ENCODE measurements around the gene PDE4D.

Gene PDE4D

GRCh38 chr5:59544573-59544972, 349.0 kb downstream of the PDE4D start:
- no peak for DNase-seq (ENCODE audit: low read depth)

DNA sequence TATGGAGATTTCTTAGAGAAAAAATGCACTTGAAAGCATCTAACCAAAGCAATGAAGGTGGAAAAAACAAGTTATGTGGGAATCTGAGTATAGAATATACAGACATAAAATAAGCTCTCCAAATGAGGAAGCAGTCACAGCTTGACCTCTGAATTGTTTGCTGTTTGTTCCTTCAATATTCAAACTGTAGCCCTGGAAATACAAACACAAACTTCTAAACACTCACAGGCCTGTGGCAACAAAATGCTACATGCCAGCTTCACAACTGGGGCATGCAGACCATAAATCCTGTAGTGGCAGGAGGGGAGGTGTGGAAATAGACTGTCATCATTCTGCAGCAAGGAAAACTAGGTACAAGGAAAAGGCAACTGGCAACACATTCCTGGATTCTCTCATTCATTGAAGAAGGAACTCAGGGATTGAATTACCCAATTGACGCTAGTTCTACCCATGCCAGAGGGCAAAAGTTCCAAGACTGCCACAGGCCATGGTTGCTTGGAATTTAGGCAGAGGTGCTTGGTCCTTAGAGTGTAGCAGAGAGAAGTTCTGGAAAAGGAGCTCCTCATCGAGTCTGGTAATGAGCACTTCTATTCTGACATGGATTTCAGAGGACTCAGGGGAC, 349.6 kb downstream of the PDE4D start:
- DNase-seq (ENCODE audit: low read depth), result no peak

- no peak for DNase-seq (ENCODE audit: low read depth)
Observed at GRCh38 chr5:59542851-59543820, 350.4 kb downstream of the PDE4D start.

DNA sequence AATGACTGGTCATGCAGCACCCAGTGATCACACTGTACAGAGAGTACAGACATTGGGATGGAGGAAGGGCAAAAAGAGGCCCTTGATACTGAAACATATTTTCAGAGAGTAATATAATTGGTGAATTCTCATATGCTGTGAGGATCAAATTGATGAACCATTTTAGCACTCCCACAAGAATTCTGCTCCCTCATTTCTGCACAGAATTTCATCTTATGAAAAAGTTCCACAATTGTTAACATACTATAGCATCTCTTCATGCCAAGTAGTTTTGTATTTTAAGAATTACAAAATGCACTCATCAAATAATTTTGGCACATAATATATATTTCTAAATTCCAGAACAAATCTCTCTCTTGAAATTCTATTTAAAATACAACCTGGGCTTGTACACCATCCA, 351.2 kb downstream of the PDE4D start:
- no peak for DNase-seq (ENCODE audit: low read depth)

DNA sequence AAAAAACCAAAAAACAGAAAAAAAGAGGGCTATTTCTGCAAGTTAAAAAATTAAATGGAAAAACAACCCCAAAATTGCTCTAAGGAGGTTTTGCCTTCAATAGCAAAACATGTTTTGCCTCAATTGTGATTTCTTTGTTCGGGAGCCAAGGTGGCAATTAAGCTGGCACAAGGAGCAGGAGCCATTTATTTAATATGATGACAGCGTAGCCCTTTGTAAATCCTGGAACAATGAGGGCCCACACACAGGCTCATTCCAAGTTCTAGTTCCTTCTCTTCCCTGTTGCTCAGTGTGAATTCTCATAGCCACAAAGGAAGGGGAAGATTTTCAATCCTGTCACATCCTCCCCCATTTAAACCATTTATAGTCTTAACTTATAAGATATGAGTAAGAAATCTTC, 353.2 kb downstream of the PDE4D start:
- no peak for DNase-seq (ENCODE audit: low read depth)

GRCh38 chr5:59538750-59539121, 354.8 kb downstream of the PDE4D start:
- DNase-seq (ENCODE audit: low read depth), result no peak

- DNase-seq (ENCODE audit: low read depth), result no peak
Observed at GRCh38 chr5:59537961-59538749, 355.4 kb downstream of the PDE4D start.

- no peak for DNase-seq (ENCODE audit: low read depth)
Observed at GRCh38 chr5:59536875-59537274, 356.7 kb downstream of the PDE4D start.

- DNase-seq (ENCODE audit: low read depth), result no peak
Observed at GRCh38 chr5:59535561-59535960, 358.0 kb downstream of the PDE4D start.

DNA sequence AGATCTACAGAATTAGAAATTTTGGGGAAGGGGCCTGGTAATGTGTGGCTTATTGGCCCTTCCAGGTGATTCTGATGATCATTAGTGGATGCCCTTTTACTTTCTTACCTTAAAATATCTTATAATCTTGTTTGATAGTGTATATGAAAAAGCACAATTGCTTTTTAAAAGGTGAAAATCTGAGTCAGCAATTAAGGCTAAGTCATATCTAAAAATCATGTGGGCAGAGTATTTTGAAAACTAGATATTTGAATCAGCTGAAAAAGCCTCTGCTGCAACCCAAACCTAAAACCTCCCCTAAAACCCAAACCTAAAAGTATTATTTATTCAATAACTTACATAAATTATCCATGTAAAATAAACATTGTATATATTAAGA, 359.8 kb downstream of the PDE4D start:
- DNase-seq (ENCODE audit: low read depth), result no peak

DNA sequence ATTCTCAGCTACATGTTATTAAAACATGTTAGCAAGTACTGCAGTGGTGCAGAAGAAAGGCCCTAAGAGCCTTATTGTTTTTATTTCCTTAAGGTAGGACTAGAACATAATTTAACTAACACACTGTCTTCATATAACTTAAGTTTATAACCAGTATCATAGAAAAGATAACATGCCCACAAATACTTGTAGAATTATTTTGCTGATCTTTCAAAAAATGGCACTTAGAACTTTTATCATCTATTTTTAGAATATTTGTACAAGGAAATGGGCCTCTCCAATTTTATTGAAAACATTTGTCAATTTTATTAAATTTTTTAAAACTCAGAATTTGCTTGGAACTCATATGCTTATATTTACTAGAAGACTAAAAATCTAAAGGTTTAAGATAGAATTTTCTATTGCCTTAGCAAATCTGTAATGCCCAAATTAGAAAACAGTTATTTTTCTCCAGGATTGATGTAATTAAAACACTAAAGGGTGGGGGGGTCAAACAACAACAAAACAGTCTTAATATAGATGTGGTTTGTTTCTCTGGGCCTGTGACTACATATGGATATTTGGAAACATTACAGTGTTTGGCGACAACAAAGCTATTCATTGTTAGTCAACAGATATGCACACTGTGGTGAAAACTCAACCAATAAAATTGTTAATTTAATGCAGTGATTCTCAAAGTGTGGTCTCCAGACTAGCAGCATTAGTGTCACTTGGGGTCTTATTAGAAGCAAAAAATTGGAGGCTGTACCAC, 360.4 kb downstream of the PDE4D start:
- DNase-seq (ENCODE audit: low read depth), result no peak

- no peak for DNase-seq (ENCODE audit: low read depth)
Observed at GRCh38 chr5:59529239-59529638, 364.3 kb downstream of the PDE4D start.

DNA sequence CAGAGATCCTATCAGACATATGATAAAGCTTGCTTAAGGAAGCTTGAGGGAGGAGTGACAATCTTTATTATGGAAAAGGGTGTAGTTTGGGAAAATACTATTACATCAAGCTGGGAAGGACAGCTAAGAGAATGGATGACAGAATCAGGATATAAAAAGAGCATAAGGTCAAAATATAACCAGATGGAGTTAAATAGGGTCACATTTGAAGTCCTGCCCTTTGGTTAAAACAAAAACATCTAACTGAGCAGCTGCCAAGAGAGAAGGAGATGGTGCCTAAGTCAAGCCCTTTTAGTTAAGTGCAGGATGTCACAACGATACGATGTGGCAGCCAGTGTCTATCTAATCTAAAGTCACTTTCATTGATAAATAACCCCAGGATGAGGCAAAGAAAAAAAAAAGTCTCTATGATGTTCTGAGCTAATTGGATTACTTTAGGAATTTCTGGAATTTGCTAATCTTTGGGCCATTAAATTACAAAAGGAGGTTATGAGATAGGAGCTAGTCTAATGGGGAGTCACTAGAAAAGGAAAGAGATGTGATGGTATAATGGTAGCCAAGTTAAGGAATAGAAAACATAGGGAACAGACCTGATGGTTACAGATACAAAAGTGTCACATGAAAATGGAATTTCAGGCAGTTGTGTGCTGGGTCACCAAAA, 365.2 kb downstream of the PDE4D start:
- no peak for DNase-seq (ENCODE audit: low read depth)

DNA sequence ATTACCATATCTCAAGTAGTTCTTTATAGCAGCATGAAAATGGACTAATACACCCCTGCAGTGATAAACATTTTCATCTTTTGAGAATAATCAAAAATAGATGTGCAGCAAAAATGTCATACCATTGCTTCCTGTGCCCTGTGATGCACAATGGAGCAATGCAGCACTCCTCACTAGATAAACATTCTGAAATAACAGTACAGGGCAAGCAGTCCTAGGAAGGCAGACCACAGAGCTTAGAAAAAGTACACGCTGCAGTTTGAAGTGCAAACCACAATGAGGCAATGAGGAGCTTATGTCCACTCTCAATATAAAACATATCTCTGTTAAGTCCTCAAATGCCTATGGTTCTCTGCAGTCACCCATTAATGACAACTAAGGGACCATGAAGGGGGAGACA, 367.6 kb downstream of the PDE4D start:
- no peak for DNase-seq (ENCODE audit: low read depth)

DNA sequence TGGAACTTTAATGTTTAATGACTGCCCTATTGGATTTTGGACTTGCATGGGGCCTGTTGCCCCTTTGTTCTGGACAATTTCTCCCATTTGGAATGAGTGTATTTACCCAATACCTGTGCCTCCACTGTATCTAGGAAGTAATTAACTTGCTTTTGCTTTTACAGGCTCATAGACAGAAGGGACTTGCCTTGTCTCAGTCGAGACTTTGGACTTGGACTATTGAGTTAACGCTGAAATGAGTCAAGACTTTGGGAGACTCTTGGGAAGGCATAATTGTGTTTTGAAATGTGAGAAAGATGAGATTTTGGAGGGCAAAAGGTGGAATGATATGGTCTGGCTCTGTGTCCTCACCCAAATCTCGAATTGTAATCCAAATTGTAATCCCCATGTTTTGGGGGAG, 368.2 kb downstream of the PDE4D start:
- no peak for DNase-seq (ENCODE audit: low read depth)

GRCh38 chr5:59522201-59522831, 371.2 kb downstream of the PDE4D start:
- no peak for DNase-seq (ENCODE audit: low read depth)

DNA sequence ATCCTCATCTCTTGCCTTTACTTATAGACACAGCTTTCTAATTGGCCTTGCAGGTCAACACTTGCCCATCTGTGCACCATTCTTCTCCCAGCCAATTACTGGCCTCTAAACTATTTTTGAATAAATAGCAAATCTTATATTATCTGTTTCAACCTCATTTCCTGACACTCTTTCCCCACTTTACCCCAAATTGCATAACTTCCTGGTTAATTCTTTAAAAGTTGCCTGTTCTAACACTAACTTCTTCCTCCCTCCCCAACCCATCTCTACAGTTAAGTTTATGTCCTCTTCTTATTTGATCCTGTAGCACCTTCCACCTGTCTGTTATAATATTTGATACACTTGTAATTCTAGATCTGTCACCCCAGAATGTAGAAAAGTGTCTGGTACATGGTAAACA, 372.1 kb downstream of the PDE4D start:
- DNase-seq (ENCODE audit: low read depth), result no peak

DNA sequence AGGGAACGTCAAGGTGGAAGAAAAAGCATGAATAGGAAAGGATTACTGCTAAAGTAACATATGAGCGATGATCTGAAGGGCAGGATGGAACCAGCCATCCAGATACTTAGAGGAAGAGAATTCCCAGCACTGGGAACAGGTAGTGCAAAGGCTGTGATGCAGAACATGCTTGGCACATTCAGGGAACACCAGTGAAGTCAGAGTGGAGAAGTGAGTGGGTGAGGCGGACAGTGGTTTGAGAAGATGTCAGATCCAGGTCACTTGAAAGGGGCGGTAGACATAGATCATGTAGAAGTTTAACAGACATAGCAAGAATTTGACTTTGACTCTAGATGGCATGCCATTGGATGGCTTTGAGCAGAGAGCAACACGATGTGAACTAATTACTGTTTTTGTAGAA, 374.2 kb downstream of the PDE4D start:
- DNase-seq (ENCODE audit: low read depth), result no peak

DNA sequence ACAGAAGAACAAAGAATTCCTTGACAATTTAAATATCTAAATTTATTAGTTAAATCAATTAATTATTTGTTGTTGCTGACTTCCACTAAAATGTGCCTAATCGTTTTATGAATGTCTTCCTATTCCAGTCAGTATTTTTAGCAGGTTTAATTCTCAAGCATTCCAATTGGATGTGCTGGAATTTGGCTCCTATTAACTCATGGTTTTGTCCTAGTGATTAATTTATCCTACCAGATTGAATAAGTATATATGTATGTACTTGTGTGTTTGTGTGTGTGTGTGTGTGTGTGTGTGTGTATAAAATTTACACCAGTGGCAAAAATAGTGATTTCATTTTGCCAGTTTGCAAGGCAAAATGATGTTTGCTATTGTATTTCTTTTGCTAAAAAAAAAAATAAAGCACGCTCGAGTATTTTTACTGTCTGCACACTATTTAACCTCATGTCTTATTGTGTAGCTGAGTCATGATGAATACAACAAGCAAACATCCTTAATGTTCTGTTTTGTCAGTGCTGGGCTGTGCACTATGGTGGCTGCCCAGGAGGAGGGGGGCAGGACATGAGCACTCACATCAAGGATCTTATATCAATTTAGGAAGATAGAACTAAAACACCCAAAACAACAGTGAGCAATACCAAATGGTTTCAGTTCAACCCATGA, 375.5 kb downstream of the PDE4D start:
- DNase-seq (ENCODE audit: low read depth), result no peak

- DNase-seq (ENCODE audit: low read depth), result no peak
Observed at GRCh38 chr5:59516161-59516560, 377.4 kb downstream of the PDE4D start.

Measured in activated T-cell treated with anti-CD3 and anti-CD28 coated beads for 24 hours (primary cell).